ENCODE measurements around the gene APBA2.

DNA sequence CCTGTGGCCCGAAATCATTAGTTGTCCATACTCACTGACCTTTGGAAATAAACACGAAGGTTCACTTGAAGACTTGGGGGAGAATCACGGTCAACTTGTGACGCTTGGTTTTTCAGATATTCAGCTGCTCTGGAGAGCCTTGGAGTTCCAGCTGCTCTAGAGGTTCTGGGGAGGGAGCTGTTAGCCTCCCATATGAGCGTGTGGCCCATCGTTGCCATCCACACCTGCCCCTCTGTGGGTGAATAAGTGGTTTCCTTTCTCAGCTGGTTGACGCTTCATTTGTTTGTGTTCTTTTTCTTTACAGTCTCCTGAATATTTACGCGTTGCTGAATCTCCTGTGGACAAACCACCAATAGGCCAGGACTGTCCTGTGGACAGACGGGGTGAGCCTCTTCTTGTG, 35.6 kb downstream of the APBA2 start:
- TF ChIP-seq, protein P1, sequence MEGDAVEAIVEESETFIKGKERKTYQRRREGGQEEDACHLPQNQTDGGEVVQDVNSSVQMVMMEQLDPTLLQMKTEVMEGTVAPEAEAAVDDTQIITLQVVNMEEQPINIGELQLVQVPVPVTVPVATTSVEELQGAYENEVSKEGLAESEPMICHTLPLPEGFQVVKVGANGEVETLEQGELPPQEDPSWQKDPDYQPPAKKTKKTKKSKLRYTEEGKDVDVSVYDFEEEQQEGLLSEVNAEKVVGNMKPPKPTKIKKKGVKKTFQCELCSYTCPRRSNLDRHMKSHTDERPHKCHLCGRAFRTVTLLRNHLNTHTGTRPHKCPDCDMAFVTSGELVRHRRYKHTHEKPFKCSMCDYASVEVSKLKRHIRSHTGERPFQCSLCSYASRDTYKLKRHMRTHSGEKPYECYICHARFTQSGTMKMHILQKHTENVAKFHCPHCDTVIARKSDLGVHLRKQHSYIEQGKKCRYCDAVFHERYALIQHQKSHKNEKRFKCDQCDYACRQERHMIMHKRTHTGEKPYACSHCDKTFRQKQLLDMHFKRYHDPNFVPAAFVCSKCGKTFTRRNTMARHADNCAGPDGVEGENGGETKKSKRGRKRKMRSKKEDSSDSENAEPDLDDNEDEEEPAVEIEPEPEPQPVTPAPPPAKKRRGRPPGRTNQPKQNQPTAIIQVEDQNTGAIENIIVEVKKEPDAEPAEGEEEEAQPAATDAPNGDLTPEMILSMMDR (IDR thresholded peaks at IDR 0.05), result no peak
- TF ChIP-seq POLR2A (IDR thresholded peaks at IDR 0.05), result no peak

Measured in heart left ventricle (tissue), 13 donors.